Transverse colon (tissue), 4 donors: ENCODE measurements around the gene EAF2. TPM values are rescaled to one million over a fixed set of nuclear protein-coding genes. Genes with fewer than 3 reads are reported as not detected.

ENCODE experiments used
- DNase-seq: peaks from one replicate; pipeline ENCODE4 v3.0.0-alpha.2; 2019
- H3K27ac ChIP-seq, 4 donors: fragments of 200-600 bp; sonication (generic); 2 replicates each; pipeline ENCODE4 v1.5.1; 2016 to 2018; ENCODE audit warnings: inconsistent platforms in 4 of 4
- H3K27me3 ChIP-seq: fragments of 200-600 bp; sonication (generic); 2 replicates; pipeline ENCODE4 v1.5.1; 2017; ENCODE audit warnings: inconsistent platforms
- H3K36me3 ChIP-seq, 4 donors: fragments of 200-600 bp; sonication (generic); 2 replicates each; pipeline ENCODE4 v1.5.1; 2017 to 2019; ENCODE audit warnings: inconsistent platforms in 4 of 4
- H3K4me1 ChIP-seq, 4 donors: fragments of 200-600 bp; sonication (generic); 2 replicates each; pipeline ENCODE4 v1.5.1; 2017 to 2020; ENCODE audit warnings: inconsistent platforms in 4 of 4
- H3K4me3 ChIP-seq, 4 donors: fragments of 200-600 bp; sonication (generic); 1 replicate in 1 of 4; 2 replicates in 3 of 4; pipeline versions ENCODE4 v1.5.1 to v1.6.1; 2017 to 2019; ENCODE audit warnings: inconsistent platforms in 4 of 4
- H3K9me3 ChIP-seq, 2 donors: fragments of 200-600 bp; sonication (generic); 2 replicates each; pipeline ENCODE4 v1.5.1; 2017 to 2019; ENCODE audit warnings: inconsistent platforms in 2 of 2
- CTCF ChIP-seq, 5 experiments: fragments of 200-600 bp in 3 of 5; fragments of 450-650 bp in 2 of 5; sonication (generic) in 3 of 5; IDR thresholded peaks; 1 replicate in 2 of 5; 2 replicates in 3 of 5; pipeline ENCODE4 v1.5.1; 2016 to 2017; ENCODE audit warnings: antibody characterized with exemption in 5 of 5, inconsistent platforms in 3 of 5, mild to moderate bottlenecking in 2 of 5, moderate library complexity in 1 of 5
- EP300 ChIP-seq: sonication (generic); formaldehyde crosslinking; IDR thresholded peaks from one replicate; pipeline ENCODE4 v1.6.1; 2017; ENCODE audit warnings: antibody characterized with exemption, low read depth
- POLR2A ChIP-seq: fragments of 450-650 bp; IDR thresholded peaks from one replicate; pipeline ENCODE4 v1.6.1; 2016; ENCODE audit warnings: antibody characterized with exemption, mild to moderate bottlenecking, moderate library complexity
- POLR2AphosphoS5 ChIP-seq, 3 donors: sonication (generic); formaldehyde crosslinking; IDR thresholded peaks; one replicate each; pipeline ENCODE4 v1.6.1; 2016; ENCODE audit warnings: antibody characterized with exemption in 3 of 3
- whole genome bisulfite sequencing, 2 donors: methylation state at CpG; one replicate each; pipeline ENCODE4 v1.1.5; 2018; ENCODE audit warnings: low coverage in 1 of 2; 5-methylcytosine and 5-hydroxymethylcytosine counted together
- in situ Hi-C, 4 donors: fragments of 200-750 bp; cut with MboI; loops; one replicate each; pipeline versions ENCODE4 v1.15.0 to v1.15.1; 2017; ENCODE audit warnings: low sequenced_read_pairs in 3 of 4, low pct_ligation_motif_present in 1 of 4, low pct_unique_long_range_greater_than_20kb in 1 of 4
- intact Hi-C: fragments of 100-400 bp; cut with DNase I; formaldehyde crosslinking; loops from one replicate; pipeline ENCODE4 v1.15.1; 2023; ENCODE audit warnings: low total_unique reads
- total RNA-seq, 4 donors: library from RNA; depleted of rRNA; stranded (reverse); fragments of >200 nt; gene quantifications; one replicate each; pipeline ENCODE4 v1.1.0, GENCODE V29; 2016

Gene EAF2
- total RNA-seq, 4 donors from 2014 or later: 2.2 to 26.0 (median 7.4) TPM

GRCh38 chr3:121894301-121894990 lies 59.4 kb downstream of the EAF2 start, which contains the start of gene SLC15A2:
Gene SLC15A2, plus strand, starts transcription at chr3:121894401. Its CDS starts 76 bp downstream, at chr3:121894477.
- Histone ChIP-seq H3K4me1 (peaks cover 0 to 9% (median 0%) of the 10 kb centered on the region in 4 donors), H3K27me3 (no peaks in the 10 kb centered on the region), H3K4me3 (no peak within 1 kb of the TSS), H3K36me3 (no peaks in the 10 kb centered on the region), H3K9me3 (no peaks in the 10 kb centered on the region), H3K27ac (no peak within 1 kb of the TSS)
- in situ Hi-C loops: loop anchor here in 1 of 4 donors (25.0 kb wide), 1 partner anchor 368 kb away; no protein-coding TSS in a partner anchor
- WGBS, 2 donors: 29 to 35% methylated on average over 1 to 3 of the region's 3 CpGs
- no peak for DNase-seq
- intact Hi-C loops: no loop called here
- no peak for TF ChIP-seq EP300

- no peak overlapping the region for H3K4me3 ChIP-seq
- DNase-seq: no peak
- H3K9me3 ChIP-seq: no peaks in the 10 kb centered on the region
- peaks cover 0 to 9% (median 0%) of the 10 kb centered on the region in 4 donors for H3K4me1 ChIP-seq
- H3K36me3 ChIP-seq: no peaks in the 10 kb centered on the region
- WGBS, 2 donors: 0 to 33% methylated on average over 1 of the region's 1 CpG
- H3K27ac ChIP-seq: no peak overlapping the region
- in situ Hi-C loops: loop anchor here in 1 of 4 donors (25.0 kb wide), 1 partner anchor 367 kb away; no protein-coding TSS in a partner anchor
- intact Hi-C loops: no loop called here
- no peak for TF ChIP-seq EP300
- TF ChIP-seq POLR2A: no peak
- TF ChIP-seq POLR2AphosphoS5 (IDR thresholded peaks at IDR 0.05): no peak
- TF ChIP-seq CTCF (IDR thresholded peaks at IDR 0.05): no peak
- no peaks in the 10 kb centered on the region for H3K27me3 ChIP-seq
These were observed 60.1 kb downstream of the EAF2 start for GRCh38 chr3:121895121-121895520.

- no peaks in the 10 kb centered on the region for H3K27me3 ChIP-seq
- H3K4me3 ChIP-seq: no peak overlapping the region
- in situ Hi-C loops: loop anchor here in 1 of 4 donors (25.0 kb wide), 1 partner anchor 367 kb away; no protein-coding TSS in a partner anchor
- peaks cover 0 to 9% (median 0%) of the 10 kb centered on the region in 4 donors for H3K4me1 ChIP-seq
- TF ChIP-seq CTCF (IDR thresholded peaks at IDR 0.05): no peak
- TF ChIP-seq EP300: no peak
- no peak for TF ChIP-seq POLR2AphosphoS5 (IDR thresholded peaks at IDR 0.05)
- no peak for TF ChIP-seq POLR2A
- intact Hi-C loops: no loop called here
- H3K36me3 ChIP-seq: no peaks in the 10 kb centered on the region
- H3K27ac ChIP-seq: no peak overlapping the region
- DNase-seq: no peak
- H3K9me3 ChIP-seq: no peaks in the 10 kb centered on the region
These were observed 60.7 kb downstream of the EAF2 start for GRCh38 chr3:121895736-121896135.

GRCh38 chr3:121896823-121897222 lies 61.8 kb downstream of the EAF2 start:
- DNase-seq: no peak
- intact Hi-C loops (no loop called here), in situ Hi-C loops (loop anchor here in 1 of 4 donors (25.0 kb wide), 1 partner anchor 365 kb away; no protein-coding TSS in a partner anchor)
- Histone ChIP-seq H3K27me3 (no peaks in the 10 kb centered on the region), H3K4me3 (no peak overlapping the region), H3K4me1 (peaks cover 0 to 9% (median 0%) of the 10 kb centered on the region in 4 donors), H3K9me3 (no peaks in the 10 kb centered on the region), H3K36me3 (no peaks in the 10 kb centered on the region), H3K27ac (no peak overlapping the region)
- no peak for TF ChIP-seq POLR2AphosphoS5 (IDR thresholded peaks at IDR 0.05)
- TF ChIP-seq POLR2A: no peak
- no peak for TF ChIP-seq CTCF (IDR thresholded peaks at IDR 0.05)
- TF ChIP-seq EP300: no peak
